Peyer's patch (tissue), 4 donors: Measurements from ENCODE around the gene MYOZ2. TPM values are rescaled to one million over a fixed set of nuclear protein-coding genes. Genes with fewer than 3 reads are reported as not detected.

Experiments used
- DNase-seq, 3 donors: peaks; one replicate each; pipeline ENCODE4 v3.0.0-alpha.2; 2017 to 2019
- H3K27ac ChIP-seq, 4 donors: fragments of 200-600 bp; sonication (generic); one replicate each; pipeline ENCODE4 v1.5.1; 2016 to 2019
- H3K27me3 ChIP-seq, 2 donors: fragments of 200-600 bp; sonication (generic); one replicate each; pipeline ENCODE4 v1.5.1; 2019
- H3K36me3 ChIP-seq, 3 donors: fragments of 200-600 bp; sonication (generic); one replicate each; pipeline ENCODE4 v1.5.1; 2016 to 2019
- H3K4me1 ChIP-seq, 4 donors: fragments of 200-600 bp; sonication (generic); one replicate each; pipeline ENCODE4 v1.5.1; 2016 to 2019
- H3K4me3 ChIP-seq, 4 donors: fragments of 200-600 bp; sonication (generic); 1 replicate in 3 of 4; 2 replicates in 1 of 4; pipeline ENCODE4 v1.5.1; 2016 to 2019; ENCODE audit warnings: mild to moderate bottlenecking in 1 of 4
- H3K9me3 ChIP-seq, 4 donors: fragments of 200-600 bp; sonication (generic); one replicate each; pipeline ENCODE4 v1.5.1; 2016 to 2019; ENCODE audit warnings: mild to moderate bottlenecking in 1 of 4
- CTCF ChIP-seq, 6 experiments: fragments of 450-650 bp in 4 of 6; fragments of 200-600 bp in 2 of 6; sonication (generic) in 1 of 6; IDR thresholded peaks; one replicate each; pipeline ENCODE4 v1.5.1; 2017 to 2019; ENCODE audit warnings: antibody characterized with exemption in 6 of 6, mild to moderate bottlenecking in 3 of 6, moderate library complexity in 1 of 6
- POLR2A ChIP-seq, 2 donors: fragments of 450-650 bp; IDR thresholded peaks; one replicate each; pipeline ENCODE4 v1.5.1; 2017; ENCODE audit warnings: antibody characterized with exemption in 2 of 2, mild to moderate bottlenecking in 2 of 2, moderate library complexity in 2 of 2
- total RNA-seq, 4 donors: library from RNA; depleted of rRNA; stranded (reverse); fragments of >200 nt; gene quantifications; one replicate each; pipeline ENCODE4 v1.1.0, GENCODE V29; 2016

MYOZ2 gene
- total RNA-seq, 4 donors from 2014 or later, result not detected

DNA sequence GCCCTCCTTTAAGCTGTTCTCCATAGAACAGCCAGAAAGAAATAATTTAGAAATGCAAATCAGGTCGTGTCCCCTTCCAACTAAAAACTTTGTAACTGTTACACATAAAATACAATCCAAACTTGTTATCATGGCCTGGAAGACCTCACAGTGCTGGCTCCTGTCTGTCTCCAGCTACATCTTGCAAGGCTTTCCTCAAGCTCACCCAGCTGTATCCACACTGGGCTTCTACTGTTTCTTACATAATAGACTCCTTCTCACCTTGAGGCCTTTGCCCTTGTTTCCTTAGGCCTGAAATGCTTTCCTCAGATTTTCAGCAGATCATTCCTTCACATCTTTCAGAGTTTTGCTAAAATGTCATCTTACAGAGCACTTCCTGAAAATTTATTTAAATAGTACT lies 43.4 kb downstream of the MYOZ2 start:
- no peaks in the 10 kb centered on the region for H3K4me1 ChIP-seq
- no peak overlapping the region for H3K4me3 ChIP-seq
- no peak for DNase-seq
- H3K36me3 ChIP-seq, result no peaks in the 10 kb centered on the region
- H3K9me3 ChIP-seq, result no peaks in the 10 kb centered on the region
- no peak overlapping the region for H3K27ac ChIP-seq
- TF ChIP-seq CTCF (IDR thresholded peaks at IDR 0.05), result no peak
- no peak for TF ChIP-seq POLR2A (IDR thresholded peaks at IDR 0.05)
- H3K27me3 ChIP-seq, result no peaks in the 10 kb centered on the region

DNA sequence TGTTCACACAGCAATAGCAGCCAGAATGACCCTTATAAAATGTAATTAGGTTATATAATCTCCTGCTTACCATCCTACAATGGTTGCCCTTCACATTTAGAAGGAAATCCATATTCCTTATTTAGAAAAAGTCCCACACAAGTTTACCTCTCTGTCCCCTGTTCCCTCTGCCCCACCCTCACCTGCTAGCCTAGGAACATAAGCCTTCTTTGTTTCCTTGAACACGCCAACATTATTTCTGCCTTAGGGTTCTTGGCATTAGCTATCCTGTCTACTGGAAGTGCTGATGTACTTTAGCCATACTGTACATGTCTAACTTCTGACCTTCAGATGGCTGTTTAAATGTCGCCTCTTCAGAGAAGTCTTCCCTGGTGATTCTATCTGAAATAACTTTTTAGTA lies 48.5 kb downstream of the MYOZ2 start:
- no peak for DNase-seq
- H3K4me1 ChIP-seq, result no peaks in the 10 kb centered on the region
- H3K4me3 ChIP-seq, result no peak overlapping the region
- no peaks in the 10 kb centered on the region for H3K36me3 ChIP-seq
- no peak overlapping the region for H3K27ac ChIP-seq
- no peak for TF ChIP-seq POLR2A (IDR thresholded peaks at IDR 0.05)
- TF ChIP-seq CTCF (IDR thresholded peaks at IDR 0.05), result no peak
- H3K27me3 ChIP-seq, result no peaks in the 10 kb centered on the region
- H3K9me3 ChIP-seq, result no peaks in the 10 kb centered on the region

DNA sequence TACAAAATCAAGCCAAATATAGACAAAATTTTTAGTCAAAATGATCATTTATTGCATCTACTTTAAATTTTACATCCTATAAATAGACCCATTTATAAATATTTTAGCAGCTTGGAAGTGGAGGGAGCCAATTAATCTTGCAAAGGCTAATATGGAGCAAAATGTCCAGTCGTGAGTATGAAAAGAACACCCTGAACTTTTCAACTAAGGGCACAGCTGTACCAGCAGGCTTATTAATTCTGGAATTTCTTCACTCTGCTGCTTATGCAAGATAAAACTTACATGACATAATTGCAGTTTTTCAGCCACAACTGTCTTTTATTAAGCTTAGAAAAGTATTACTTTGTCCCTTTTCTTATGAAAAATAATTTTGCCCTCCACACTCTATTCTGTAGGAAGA lies 54.0 kb downstream of the MYOZ2 start:
- no peaks in the 10 kb centered on the region for H3K27me3 ChIP-seq
- DNase-seq, result no peak
- no peaks in the 10 kb centered on the region for H3K4me1 ChIP-seq
- H3K9me3 ChIP-seq, result no peaks in the 10 kb centered on the region
- no peak overlapping the region for H3K4me3 ChIP-seq
- H3K27ac ChIP-seq, result peak overlapping the region in 1 of 4 donors; percentile 32
- no peaks in the 10 kb centered on the region for H3K36me3 ChIP-seq
- no peak for TF ChIP-seq POLR2A (IDR thresholded peaks at IDR 0.05)
- no peak for TF ChIP-seq CTCF (IDR thresholded peaks at IDR 0.05)

DNA sequence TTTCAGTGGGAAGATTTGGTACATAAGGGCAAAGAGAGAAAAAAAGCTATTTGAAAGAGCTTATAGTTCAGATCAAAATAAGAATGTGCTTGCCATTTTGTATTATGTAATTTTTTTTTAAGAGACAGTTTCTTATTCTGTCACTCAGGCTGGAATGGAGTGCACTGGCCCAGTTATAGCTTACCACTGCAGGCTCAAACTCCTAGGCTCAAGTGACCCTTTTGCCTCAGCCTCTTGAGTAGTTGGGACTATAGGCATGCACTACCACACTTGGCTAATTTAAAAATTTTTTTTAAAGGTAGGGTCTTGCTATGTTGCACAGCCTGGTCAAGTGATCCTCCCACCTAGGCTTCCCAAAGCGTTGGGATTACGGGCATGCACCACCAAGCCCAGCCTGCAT lies 54.7 kb downstream of the MYOZ2 start:
- Histone ChIP-seq H3K27ac (no peak overlapping the region), H3K9me3 (no peaks in the 10 kb centered on the region), H3K27me3 (no peaks in the 10 kb centered on the region), H3K36me3 (no peaks in the 10 kb centered on the region), H3K4me3 (no peak overlapping the region), H3K4me1 (no peaks in the 10 kb centered on the region)
- no peak for DNase-seq
- TF ChIP-seq CTCF (IDR thresholded peaks at IDR 0.05), result no peak
- no peak for TF ChIP-seq POLR2A (IDR thresholded peaks at IDR 0.05)

GRCh38 chr4:119191505-119191904 lies 55.9 kb downstream of the MYOZ2 start:
- H3K27me3 ChIP-seq, result no peaks in the 10 kb centered on the region
- H3K36me3 ChIP-seq, result no peaks in the 10 kb centered on the region
- no peak for DNase-seq
- no peaks in the 10 kb centered on the region for H3K4me1 ChIP-seq
- H3K9me3 ChIP-seq, result no peaks in the 10 kb centered on the region
- TF ChIP-seq CTCF (IDR thresholded peaks at IDR 0.05) (no peak), POLR2A (IDR thresholded peaks at IDR 0.05) (no peak)
- no peak overlapping the region for H3K4me3 ChIP-seq
- no peak overlapping the region for H3K27ac ChIP-seq

DNA sequence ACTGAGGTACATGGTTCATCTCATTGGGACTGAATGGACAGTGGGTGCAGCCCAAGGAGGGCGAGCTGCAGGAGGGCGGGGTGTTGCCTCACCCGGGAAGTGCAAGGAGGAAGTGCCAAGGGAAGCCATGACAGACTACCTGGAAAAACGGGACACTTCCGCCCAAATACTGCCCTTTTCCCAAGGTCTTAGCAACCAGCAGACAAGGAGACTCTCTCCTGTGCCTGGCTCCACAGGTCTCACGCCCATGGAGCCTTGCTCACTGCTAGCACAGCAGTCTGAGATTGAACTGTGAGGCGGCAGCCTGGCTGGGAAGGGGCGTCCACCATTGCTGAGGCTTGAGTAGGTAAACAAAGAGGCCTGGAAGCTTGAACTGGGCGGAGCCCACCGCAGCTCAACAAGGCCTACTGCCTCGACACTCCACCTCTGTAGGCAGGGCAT lies 62.2 kb downstream of the MYOZ2 start:
- H3K4me1 ChIP-seq, result no peaks in the 10 kb centered on the region
- no peaks in the 10 kb centered on the region for H3K36me3 ChIP-seq
- H3K4me3 ChIP-seq, result no peak overlapping the region
- no peak for TF ChIP-seq POLR2A (IDR thresholded peaks at IDR 0.05)
- no peak for TF ChIP-seq CTCF (IDR thresholded peaks at IDR 0.05)
- no peak overlapping the region for H3K27ac ChIP-seq
- no peaks in the 10 kb centered on the region for H3K9me3 ChIP-seq
- H3K27me3 ChIP-seq, result no peaks in the 10 kb centered on the region
- DNase-seq, result no peak
